Stomach (tissue), 4 donors: ENCODE data around the gene STAMBPL1.

Experiments used
- POLR2A ChIP-seq, 4 donors: fragments of 450-650 bp; IDR thresholded peaks; one replicate each; pipeline ENCODE4 v1.6.1; 2016; ENCODE audit warnings: antibody characterized with exemption in 4 of 4, control low read depth in 2 of 4, mild to moderate bottlenecking in 1 of 4, moderate library complexity in 1 of 4
- POLR2AphosphoS5 ChIP-seq, 3 donors: sonication (generic); formaldehyde crosslinking; IDR thresholded peaks; one replicate each; pipeline ENCODE4 v1.6.1; 2016; ENCODE audit warnings: antibody characterized with exemption in 3 of 3
- TF ChIP-seq, protein P1 (sequence below), 7 experiments: fragments of 450-650 bp in 4 of 7; fragments of 200-600 bp in 3 of 7; sonication (generic) in 3 of 7; IDR thresholded peaks; one replicate each; pipeline ENCODE4 v1.5.1; 2016 to 2019; ENCODE audit warnings: antibody characterized with exemption in 7 of 7, control low read depth in 2 of 7, mild to moderate bottlenecking in 1 of 7

GRCh38 chr10:88913127-88913526 is 33.1 kb downstream of the STAMBPL1 start:
- TF ChIP-seq POLR2AphosphoS5 (IDR thresholded peaks at IDR 0.05) (peak in 1 of 3 donors; percentile 50), POLR2A (IDR thresholded peaks at IDR 0.05) (no peak)
- TF ChIP-seq, protein P1, sequence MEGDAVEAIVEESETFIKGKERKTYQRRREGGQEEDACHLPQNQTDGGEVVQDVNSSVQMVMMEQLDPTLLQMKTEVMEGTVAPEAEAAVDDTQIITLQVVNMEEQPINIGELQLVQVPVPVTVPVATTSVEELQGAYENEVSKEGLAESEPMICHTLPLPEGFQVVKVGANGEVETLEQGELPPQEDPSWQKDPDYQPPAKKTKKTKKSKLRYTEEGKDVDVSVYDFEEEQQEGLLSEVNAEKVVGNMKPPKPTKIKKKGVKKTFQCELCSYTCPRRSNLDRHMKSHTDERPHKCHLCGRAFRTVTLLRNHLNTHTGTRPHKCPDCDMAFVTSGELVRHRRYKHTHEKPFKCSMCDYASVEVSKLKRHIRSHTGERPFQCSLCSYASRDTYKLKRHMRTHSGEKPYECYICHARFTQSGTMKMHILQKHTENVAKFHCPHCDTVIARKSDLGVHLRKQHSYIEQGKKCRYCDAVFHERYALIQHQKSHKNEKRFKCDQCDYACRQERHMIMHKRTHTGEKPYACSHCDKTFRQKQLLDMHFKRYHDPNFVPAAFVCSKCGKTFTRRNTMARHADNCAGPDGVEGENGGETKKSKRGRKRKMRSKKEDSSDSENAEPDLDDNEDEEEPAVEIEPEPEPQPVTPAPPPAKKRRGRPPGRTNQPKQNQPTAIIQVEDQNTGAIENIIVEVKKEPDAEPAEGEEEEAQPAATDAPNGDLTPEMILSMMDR (IDR thresholded peaks at IDR 0.05) = no peak
